ENCODE data around the gene CNGA2.

The CNGA2 gene

DNA sequence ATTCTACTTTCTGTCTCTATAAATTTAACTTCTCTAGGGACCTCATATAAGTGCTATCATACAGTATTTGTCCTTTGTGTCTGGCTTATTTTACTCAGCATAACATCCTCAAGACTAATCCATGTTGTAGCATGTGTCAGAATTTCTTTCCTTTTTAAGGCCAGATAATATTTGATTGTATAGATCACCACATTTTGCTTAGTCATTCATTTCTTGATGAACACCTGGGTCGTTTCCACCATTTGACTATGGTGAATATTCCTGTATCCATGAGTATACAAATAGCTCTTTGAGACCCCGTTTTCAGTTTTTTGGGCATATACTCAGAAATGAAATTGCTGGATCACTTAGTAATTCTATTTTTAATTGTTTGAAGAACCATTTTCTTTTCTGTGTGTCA, 12.0 kb downstream of the CNGA2 start:
- in situ Hi-C loops (cut with MboI; ENCODE audit: low sequenced_read_pairs), result no loop called here

DNA sequence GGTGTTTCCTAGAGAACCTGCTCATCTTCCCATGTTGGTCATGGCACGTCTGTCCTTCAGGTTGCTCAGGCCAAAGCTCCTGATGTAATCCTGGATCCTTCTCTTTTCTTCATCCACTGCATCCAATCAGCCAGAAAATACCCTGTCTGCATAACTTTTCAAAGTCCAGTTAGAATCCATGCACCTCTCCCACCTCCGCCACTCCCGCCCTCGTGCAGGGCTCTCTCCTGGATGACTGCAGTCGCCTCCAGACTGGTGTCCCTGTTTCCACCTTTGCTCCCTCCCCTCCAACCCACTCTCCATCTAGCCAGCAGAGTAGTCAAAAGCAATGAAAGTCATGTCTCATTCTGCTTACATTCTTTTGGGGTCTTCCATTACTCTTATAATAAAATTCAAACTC, 16.0 kb downstream of the CNGA2 start:
- in situ Hi-C loops (cut with MboI; ENCODE audit: low sequenced_read_pairs), result loop anchor here (25.0 kb wide), 1 partner anchor 887 kb away; the partner anchor contains the start of gene GABRQ

DNA sequence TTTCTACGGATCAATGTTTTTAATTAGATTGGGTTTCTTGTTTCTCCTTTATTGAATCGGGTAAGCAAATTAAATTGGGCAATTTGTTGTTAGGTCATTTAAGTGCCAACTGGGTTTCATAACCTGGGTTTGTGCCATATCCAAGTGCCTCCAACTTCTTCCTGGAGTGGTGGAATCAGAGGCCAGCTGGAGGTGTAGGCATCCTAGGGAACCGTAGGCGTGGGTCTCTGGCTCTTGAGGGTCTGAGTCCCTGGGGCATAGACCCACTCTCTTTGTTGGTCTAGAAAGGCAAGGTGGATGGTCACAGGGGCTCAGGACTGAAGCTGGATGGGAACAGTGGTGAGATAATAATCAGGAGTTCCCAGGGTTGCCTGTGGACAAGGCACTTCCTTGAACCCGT, 18.3 kb downstream of the CNGA2 start:
- in situ Hi-C loops (cut with MboI; ENCODE audit: low sequenced_read_pairs), result loop anchor here (25.0 kb wide), 1 partner anchor 884 kb away; the partner anchor contains the start of gene GABRQ

DNA sequence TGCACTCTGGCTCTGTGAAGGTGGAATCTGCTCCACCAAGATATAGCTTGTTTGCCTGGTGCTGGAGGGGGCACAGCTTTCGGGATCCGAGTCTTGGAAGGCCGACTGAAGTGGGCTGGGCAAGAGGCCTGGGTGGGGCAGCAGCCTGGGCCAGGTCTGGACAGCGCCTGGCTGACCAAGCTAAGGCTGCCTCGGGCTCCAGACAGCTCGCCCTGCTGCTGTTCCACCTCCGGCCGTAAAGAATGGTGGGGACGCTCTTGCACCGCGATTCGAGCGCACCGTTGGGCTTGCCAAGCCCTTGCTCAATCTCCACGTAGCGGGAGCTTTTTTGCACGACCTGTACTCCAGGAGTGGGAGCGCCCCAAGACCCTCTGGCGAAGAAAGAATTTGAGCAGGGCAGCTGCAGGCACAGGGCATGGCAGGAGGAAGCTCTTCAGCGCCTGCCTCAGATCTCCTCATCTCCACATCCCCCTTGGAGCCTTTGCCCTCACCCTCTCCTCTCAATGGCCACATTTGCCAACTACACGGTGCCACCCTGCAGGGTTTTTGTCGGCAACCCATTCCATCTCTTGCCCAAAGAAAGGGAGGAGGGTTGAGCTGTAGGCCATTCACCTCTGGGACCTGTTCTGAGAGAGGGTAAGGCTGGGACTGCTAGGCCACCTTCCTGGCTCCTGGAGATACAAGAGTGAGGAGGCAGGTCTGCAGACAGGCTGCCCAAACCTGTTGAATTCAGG, 18.9 kb downstream of the CNGA2 start:
- in situ Hi-C loops (cut with MboI; ENCODE audit: low sequenced_read_pairs), result loop anchor here (25.0 kb wide), 1 partner anchor 884 kb away; the partner anchor contains the start of gene GABRQ

DNA sequence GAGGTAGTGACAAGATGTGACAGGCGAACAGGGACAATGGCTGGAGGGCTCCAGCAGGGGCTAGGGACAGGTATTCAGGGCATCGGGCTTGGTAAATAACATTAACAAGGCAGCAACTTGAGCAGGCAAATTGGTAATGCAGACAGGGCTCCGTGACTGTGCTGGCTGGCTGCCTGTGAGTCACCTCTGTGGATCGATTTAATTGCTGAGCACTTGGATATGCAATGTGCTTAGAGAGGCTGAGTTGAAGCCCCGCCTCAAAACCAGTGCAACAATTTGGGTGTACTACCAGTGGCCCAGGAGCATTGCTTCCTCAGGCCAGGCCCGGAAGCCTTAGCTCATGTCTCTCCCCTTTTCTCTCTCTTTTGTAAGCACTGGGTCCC, 19.5 kb downstream of the CNGA2 start:
- in situ Hi-C loops (cut with MboI; ENCODE audit: low sequenced_read_pairs), result loop anchor here (25.0 kb wide), 1 partner anchor 883 kb away; the partner anchor contains the start of gene GABRQ

DNA sequence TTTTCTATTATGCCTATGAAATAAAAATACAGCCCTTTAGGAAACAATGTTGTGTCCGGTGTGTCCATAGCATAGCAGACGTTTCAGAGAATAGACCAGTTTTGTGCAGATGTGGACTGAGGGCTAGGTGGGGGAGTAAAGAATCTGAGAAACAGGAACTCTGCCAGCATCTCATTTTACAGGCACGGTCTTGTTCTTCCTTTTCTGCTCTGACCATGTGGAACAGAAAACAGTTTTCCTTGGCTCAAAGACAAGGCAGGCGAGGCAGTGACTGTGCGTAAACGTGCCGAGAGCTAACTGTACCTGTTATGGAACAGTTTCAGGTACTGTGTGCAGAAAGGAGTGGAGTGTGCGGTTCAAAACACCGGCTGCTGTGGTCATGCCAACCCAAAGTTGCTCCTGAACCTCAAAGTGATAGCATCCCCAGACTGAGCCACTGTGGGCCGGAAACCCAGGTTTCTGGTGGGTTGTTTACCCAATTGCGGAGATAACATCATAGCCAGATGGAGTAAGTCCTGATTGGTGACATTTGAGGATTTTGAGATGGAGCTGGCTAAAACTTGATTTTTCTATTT, 20.2 kb downstream of the CNGA2 start:
- in situ Hi-C loops (cut with MboI; ENCODE audit: low sequenced_read_pairs), result loop anchor here (25.0 kb wide), 1 partner anchor 883 kb away; the partner anchor contains the start of gene GABRQ

DNA sequence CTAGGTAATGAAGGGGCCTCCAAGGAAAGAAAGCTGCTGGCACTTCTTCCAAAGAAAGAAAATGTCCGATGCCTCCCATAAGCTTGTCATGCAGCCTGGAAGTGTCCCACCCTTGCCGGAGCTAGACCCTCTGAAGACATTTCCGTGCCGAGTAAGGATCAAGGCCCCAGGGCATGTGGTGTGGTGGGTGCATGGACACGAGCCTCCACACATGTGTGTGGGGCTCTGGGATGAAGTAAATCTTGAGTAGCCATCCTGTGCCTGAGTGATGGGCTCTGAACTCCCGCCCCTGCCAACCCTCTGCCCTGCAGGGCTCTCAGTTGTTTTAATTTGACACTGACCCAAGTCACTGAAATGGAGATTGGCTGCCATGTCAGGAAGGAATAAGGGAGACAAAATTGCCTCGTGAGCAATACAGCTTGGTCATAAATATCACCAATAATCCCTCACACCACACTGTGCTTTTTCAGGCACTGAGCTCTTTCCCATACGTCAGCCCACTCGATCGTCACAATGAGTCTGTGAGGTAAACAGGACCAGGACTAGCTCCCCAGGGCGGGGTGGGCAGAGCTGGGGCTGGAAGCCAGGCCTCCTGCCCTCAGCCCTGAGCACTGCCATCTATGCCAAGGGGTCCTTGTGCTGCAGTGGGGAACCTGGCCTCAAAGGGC, 24.6 kb downstream of the CNGA2 start:
- in situ Hi-C loops (cut with MboI; ENCODE audit: low sequenced_read_pairs), result loop anchor here (25.0 kb wide), 1 partner anchor 878 kb away; the partner anchor contains the start of gene GABRQ

DNA sequence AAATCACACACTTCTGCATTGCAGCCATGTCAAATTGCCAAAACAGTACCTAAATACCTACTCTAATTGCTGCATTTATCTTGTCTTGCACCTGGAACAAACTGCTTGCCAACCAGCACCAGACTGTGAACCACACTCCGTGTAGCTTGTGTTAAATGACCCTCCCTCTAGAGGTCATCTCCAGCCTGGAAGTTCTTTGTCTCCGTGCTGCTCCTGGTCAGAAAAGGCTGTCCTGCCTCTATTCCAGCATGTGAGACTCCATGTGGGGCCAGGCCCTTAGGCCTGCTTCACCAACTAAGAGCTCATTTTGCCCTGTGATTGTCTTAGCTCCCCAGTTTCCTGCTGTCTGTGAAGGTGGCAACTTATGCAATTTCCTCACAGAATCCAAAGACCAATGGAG, 28.3 kb downstream of the CNGA2 start:
- in situ Hi-C loops (cut with MboI; ENCODE audit: low sequenced_read_pairs), result loop anchor here (25.0 kb wide), 1 partner anchor 874 kb away; the partner anchor contains the start of gene GABRQ

DNA sequence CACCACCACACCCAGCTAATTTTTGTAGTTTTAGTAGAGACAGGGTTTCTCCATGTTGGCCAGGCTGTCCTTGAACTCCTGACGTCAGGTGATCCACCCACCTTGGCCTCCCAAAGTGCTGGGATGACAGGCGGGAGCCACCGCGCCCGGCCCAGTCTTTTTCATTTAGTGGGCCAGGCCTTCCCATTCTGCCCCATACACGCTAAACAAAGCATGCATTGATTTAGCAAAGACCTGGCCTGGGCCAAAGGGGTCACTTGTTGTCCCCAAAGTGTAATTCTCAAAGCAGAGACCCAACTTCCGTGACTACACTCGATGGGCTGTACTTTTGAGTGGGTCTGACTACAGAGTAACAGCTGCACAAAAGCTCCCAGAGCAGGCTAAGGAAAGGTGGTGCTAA, 29.2 kb downstream of the CNGA2 start:
- in situ Hi-C loops (cut with MboI; ENCODE audit: low sequenced_read_pairs), result loop anchor here (25.0 kb wide), 1 partner anchor 874 kb away; the partner anchor contains the start of gene GABRQ

DNA sequence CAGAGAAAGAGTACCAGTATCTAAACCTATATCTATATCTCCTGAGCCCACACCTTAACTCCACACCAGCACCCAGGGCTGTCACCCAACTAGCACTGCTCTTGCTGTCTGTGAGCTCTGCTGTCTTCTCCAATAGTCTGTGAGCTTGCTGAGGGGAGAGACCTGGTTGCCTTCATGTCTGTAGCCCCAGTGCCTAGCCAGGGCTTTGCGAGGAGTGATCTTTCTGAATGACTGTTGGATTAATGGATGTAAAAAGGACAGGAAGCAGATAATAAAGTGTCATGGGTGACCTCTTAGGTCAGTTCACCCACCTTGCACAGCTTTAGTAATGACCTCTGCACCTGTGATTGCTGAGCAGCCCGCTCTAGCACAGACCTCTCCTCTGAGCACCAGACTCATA, 30.5 kb downstream of the CNGA2 start:
- in situ Hi-C loops (cut with MboI; ENCODE audit: low sequenced_read_pairs), result loop anchor here (25.0 kb wide), 1 partner anchor 872 kb away; the partner anchor contains the start of gene GABRQ

DNA sequence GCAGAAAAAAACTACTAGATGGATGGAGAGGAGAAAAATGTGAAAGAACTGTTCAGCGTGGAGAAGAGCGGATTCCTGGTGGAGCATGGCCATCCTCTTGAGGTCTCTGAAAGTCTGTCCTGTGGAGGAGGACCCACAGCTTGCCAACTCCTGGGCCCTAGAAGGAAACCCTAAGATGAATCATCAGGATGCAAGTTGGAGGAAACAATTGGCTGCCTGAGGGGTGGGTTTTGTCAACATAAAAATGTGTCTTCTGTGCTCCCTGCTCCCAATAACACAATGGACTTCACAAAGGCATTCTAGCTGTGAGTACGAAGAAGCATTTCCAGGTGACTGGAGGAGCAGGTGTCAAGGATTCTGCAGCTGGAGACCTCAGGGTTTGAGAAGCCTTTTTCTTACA, 37.2 kb downstream of the CNGA2 start:
- in situ Hi-C loops (cut with MboI; ENCODE audit: low sequenced_read_pairs), result loop anchor here (25.0 kb wide), 1 partner anchor 866 kb away; the partner anchor contains the start of gene GABRQ

DNA sequence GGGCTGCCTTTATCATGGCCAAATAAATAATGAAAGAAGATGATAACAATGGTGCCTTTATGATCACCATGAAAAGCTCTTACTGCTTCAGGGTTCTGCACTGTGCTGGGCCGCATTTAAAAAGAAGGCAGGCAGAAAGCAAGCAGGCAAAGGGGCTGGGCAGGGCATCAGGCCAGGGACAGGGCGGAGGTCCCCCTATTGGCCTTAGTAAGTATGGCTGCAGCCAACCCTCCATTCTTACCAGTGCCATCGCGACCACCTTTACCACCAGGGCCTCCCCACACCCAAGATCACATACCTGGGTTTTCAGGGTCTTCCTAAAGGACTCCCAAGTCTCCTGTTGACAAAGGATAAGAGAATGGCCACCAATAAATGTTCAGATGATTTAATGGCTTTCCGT, 38.9 kb downstream of the CNGA2 start:
- in situ Hi-C loops (cut with MboI; ENCODE audit: low sequenced_read_pairs), result loop anchor here (25.0 kb wide), 1 partner anchor 864 kb away; the partner anchor contains the start of gene GABRQ

DNA sequence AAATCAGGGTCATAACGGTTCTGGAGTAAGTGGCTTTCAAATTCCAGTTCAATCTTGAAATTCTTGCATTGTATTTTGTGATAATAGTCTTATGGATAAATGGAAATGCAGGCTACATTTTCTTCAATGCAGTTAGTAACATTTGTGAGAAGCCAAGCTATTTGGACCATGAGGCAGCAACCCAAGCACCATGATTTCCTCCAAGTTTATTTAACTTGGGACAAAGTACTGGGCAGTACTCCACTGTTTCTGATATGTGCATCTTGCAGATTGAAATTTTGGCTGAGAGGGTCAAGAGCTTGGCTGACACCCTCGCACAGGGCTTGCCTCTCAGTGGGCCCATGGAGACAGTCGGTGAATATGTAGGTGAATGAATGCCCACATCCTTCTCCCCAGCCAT, 39.9 kb downstream of the CNGA2 start:
- in situ Hi-C loops (cut with MboI; ENCODE audit: low sequenced_read_pairs), result loop anchor here (25.0 kb wide), 1 partner anchor 863 kb away; the partner anchor contains the start of gene GABRQ

DNA sequence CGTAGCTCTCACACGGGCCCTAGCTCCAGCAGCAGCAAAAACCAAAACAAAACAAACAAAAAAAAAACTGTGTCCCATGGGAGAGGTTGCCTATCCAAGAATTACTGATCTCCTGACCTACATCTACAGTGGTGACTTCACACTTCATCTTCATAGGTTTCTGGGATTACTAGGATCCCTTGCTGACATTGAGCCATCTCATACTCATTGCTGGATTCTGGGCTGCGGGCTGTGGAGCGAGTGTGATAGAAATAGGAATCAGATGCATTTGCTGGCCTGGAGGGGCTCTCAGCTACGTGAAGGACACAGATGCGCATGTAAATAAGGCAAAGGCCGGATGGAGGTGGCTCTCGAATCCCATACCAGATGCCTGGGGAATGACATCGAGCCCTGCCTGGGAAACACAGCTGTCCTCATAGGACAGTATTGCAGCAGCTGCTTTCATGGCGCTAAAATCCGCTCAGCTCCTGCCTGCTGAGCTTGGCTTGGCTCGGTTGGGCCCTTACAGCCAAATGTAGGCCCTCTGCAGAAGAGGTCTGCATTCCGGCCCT, 41.7 kb downstream of the CNGA2 start:
- in situ Hi-C loops (cut with MboI; ENCODE audit: low sequenced_read_pairs), result no loop called here

DNA sequence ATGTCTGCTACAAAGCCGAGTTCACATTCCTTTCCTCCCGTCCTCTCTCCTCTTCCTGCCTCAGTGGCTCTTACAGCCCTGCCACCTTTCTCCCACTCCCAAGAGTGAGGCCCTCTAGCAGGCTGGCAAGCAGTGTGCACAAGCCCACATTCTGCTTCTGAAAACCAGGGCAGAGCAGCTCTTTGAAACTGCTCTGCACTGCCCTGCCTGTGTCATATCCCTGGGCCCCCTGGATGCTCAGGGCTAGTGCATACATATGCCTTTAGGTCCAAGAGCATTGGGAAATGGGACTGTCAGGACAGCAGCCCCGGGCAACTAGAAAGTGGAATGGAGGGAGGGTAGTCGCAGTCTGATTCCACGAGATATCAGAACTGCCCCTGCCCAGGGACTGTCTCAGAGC, 42.4 kb downstream of the CNGA2 start:
- in situ Hi-C loops (cut with MboI; ENCODE audit: low sequenced_read_pairs), result no loop called here

DNA sequence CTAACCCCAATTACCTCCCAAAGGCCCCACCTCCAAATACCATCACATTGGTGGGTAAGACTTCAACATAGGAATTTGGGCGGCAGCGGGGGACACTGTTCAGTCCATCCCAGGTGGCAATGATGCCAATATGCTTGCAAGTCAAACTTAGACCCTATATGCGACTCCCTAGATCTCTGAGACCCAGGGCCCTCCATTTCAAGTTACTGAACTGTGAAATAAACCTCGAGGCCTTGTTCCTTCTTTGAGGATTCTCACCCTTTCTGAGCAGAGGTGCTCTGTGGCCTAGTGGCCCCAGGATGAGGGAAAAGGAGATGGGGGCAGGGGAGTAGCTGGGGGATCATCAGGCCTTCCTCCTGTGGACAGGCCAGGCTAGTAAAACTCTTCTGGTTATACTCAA, 44.7 kb downstream of the CNGA2 start:
- in situ Hi-C loops (cut with MboI; ENCODE audit: low sequenced_read_pairs), result no loop called here

DNA sequence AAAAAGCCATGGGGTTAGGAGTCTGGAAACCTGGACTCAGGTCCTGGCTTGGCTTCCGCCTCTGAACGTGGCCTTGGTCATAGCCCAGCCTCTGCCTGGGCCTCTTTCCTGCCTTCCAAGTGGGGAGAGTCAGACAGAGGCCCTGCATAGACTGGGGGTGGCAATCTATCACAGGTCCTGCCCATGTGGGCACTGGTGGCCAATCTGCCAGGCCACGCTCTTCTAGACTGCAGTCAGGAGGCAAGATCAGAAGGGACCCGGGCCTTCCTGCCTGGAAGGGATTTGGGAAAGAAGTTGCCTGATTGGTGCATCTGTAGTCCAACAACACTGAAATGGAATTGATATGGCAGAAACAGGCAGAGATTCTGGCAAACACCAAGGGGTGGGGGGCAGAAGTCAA, 46.1 kb downstream of the CNGA2 start:
- in situ Hi-C loops (cut with MboI; ENCODE audit: low sequenced_read_pairs), result no loop called here

DNA sequence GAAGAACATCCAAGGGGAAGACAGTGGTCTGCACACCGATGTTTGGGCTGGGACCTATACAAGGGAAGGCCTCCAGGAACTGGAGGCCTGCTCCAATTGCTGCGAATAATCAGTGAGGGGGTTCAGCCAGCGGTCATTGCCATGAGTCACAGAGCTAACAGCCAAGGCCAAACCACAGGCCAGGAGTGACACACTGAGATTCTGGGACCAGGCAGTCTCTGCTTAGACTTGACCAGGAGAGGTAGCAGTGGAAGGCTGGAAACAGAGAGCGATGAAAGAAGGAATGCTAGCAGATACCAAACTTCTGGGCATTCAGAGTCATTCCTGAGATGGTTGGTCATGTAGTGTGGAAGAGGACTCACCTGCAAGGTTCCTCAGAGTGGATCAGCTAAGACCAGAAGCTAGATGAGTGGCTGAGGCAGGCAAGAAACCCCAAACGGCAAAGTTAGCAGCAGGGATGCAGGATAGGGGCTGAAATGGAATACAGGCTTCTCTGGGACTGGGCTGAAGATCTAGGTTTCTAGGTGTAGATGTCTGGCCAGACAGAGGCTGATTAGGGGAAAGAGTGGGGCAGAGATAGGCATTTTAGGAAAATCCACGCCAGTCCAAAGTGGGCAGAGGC, 54.7 kb downstream of the CNGA2 start:
- in situ Hi-C loops (cut with MboI; ENCODE audit: low sequenced_read_pairs), result no loop called here

DNA sequence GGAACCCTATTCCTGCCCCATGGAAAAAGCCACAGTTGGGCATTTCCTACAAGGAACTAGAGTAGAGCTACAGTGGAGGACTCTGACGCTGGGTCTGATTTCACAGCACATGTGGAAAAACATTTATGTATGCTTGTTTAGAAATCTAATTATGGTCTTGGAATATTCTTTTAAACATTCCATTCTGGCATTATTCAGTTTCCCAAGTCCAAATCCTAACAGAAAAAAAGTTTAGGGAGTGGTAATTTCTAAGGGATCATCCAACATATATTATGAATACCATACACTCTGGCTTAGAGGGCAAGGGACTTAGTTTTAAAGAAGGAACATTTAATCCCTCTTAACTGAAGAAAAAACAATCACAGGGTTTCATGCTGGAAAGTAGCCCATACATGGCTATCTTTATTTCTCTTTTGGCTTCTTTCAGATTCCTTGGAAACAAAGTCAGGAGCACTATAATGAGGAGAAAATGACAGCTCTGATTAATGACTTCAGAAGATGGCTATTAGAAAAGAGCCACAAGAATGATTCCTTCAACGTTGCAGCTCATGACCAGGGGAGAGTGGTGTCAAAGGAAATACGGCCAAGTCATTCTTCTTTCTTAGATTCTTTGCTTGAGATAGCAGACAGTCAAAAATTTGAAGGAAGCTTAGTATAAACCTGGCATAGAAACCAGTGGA, 56.1 kb downstream of the CNGA2 start:
- in situ Hi-C loops (cut with MboI; ENCODE audit: low sequenced_read_pairs), result no loop called here

DNA sequence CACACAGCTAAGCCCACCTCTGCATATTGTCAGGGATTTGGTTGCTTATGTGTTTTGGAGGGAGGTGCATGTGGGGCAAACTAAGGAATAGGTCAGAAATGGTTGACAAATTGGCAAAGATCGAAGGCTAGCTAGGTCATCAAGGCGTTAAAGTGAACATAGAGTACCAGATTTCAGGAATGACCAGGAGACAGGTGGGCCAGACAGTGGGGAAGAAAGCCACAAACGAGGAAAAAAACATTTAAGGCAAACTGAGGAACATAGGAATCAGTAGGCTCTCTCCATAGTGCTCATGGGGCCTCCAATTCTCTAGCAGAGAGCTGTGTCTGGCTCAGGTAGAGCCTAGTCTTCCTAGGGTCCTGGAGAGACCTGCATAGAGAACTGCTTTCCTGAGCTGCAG, 57.4 kb downstream of the CNGA2 start:
- in situ Hi-C loops (cut with MboI; ENCODE audit: low sequenced_read_pairs), result no loop called here
